ENCODE measurements around the gene CLOCK. TPM values are rescaled to one million over a fixed set of nuclear protein-coding genes. Genes with fewer than 3 reads are reported as not detected.

CLOCK gene
- total RNA-seq, 1 experiment from 2014 or later, result 9.5 TPM

DNA sequence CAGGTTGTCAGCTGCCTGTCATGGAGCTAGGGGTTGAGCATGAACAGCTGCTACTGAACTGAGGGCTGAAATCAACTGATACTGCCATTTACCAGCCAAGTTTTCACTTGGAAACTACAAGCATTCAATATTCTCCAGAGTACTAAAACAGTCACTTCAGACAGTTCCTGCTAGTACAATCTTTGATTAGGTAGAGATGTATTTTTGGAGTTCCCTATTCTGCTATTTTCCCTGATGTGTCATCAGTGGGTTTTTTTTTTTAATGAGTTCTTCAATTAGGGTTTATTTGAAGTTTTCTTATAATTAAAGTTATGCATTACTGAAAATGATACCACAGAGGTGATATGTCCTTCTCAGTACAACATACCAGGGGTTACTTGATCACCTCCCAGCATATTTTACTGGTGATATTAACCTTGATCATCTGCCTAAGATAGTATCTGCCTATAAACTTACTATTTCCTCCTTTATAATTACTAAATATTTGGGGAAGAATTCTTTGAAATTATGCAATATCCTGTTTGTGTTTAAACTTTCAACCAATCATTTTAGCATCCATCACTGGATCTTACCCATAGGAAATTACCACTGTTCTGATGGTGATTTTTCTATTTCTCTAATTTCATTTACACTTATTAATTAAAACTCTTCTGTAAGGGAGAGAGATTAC lies 31.8 kb upstream of the CLOCK start:
- POLR2A ChIA-PET, result no interaction called here
- BruUV-seq (replicated peaks), result no TSS peak
- Mint-ChIP-seq H3K27ac (ENCODE audit: unreplicated experiment) (no peak overlapping the region), H3K4me3 (ENCODE audit: unreplicated experiment) (no peak overlapping the region), H3K36me3 (ENCODE audit: insufficient read depth, unreplicated experiment) (no peaks in the 10 kb centered on the region), H3K4me1 (ENCODE audit: low read depth, unreplicated experiment) (no peaks in the 10 kb centered on the region), H3K9me3 (ENCODE audit: unreplicated experiment) (peaks cover 7% of the 10 kb centered on the region), H3K27me3 (ENCODE audit: insufficient read depth, unreplicated experiment) (peaks cover 9% of the 10 kb centered on the region)
- intact Hi-C loops (cut with micrococcal nuclease; ENCODE audit: unreplicated experiment), result no loop called here
- CTCF ChIA-PET, result no interaction called here
- DNase-seq, result no peak
- Histone ChIP-seq H3K9me3 (peaks cover 8% of the 10 kb centered on the region), H3K36me3 (ENCODE audit: control insufficient read depth, insufficient read depth, low read length) (no peaks in the 10 kb centered on the region), H3K4me3 (ENCODE audit: low read depth, low read length) (no peak overlapping the region), H3K27me3 (replicated peaks; ENCODE audit: control insufficient read depth, insufficient read depth, low read length) (no peaks in the 10 kb centered on the region), H3K4me1 (no peaks in the 10 kb centered on the region)
- TF ChIP-seq, protein P1, sequence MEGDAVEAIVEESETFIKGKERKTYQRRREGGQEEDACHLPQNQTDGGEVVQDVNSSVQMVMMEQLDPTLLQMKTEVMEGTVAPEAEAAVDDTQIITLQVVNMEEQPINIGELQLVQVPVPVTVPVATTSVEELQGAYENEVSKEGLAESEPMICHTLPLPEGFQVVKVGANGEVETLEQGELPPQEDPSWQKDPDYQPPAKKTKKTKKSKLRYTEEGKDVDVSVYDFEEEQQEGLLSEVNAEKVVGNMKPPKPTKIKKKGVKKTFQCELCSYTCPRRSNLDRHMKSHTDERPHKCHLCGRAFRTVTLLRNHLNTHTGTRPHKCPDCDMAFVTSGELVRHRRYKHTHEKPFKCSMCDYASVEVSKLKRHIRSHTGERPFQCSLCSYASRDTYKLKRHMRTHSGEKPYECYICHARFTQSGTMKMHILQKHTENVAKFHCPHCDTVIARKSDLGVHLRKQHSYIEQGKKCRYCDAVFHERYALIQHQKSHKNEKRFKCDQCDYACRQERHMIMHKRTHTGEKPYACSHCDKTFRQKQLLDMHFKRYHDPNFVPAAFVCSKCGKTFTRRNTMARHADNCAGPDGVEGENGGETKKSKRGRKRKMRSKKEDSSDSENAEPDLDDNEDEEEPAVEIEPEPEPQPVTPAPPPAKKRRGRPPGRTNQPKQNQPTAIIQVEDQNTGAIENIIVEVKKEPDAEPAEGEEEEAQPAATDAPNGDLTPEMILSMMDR (IDR thresholded peaks at IDR 0.05; ENCODE audit: insufficient read depth in 1 of 2, low read depth in 1 of 2, low read length in 1 of 2, severe bottlenecking in 1 of 2, unreplicated experiment in 1 of 2), result no peak

DNA sequence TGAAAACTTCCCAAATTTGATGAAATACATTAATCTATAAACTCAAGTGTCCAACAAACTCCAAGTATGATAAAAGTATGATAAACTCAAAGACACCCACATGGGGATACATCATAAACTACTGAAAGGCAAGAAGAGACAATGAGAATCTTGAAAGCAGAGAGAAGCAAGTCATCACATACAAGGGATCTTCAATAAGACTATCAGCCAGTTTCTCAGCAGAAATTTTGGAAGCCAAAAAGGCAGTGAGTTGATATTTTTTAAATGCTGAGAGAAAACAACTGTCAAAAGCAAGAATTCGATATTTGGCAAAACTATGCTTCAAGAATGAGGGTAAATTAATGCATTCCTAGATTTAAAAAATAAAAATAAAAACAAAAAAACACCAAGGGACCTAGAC lies 28.8 kb upstream of the CLOCK start:
- TF ChIP-seq, protein P1 (IDR thresholded peaks at IDR 0.05; ENCODE audit: insufficient read depth in 1 of 2, low read depth in 1 of 2, low read length in 1 of 2, severe bottlenecking in 1 of 2, unreplicated experiment in 1 of 2), result no peak
- Mint-ChIP-seq H3K36me3 (ENCODE audit: insufficient read depth, unreplicated experiment) (no peaks in the 10 kb centered on the region), H3K27me3 (ENCODE audit: insufficient read depth, unreplicated experiment) (peaks cover 17% of the 10 kb centered on the region), H3K4me3 (ENCODE audit: unreplicated experiment) (no peak overlapping the region), H3K9me3 (ENCODE audit: unreplicated experiment) (peaks cover 7% of the 10 kb centered on the region), H3K27ac (ENCODE audit: unreplicated experiment) (no peak overlapping the region), H3K4me1 (ENCODE audit: low read depth, unreplicated experiment) (no peaks in the 10 kb centered on the region)
- intact Hi-C loops (cut with micrococcal nuclease; ENCODE audit: unreplicated experiment), result no loop called here
- no peak overlapping the region for H3K4me3 ChIP-seq (ENCODE audit: low read depth, low read length)
- H3K4me1 ChIP-seq, result no peaks in the 10 kb centered on the region
- peaks cover 6% of the 10 kb centered on the region for H3K9me3 ChIP-seq
- ChIA-PET POLR2A (no interaction called here), CTCF (no interaction called here)
- no peaks in the 10 kb centered on the region for H3K36me3 ChIP-seq (ENCODE audit: control insufficient read depth, insufficient read depth, low read length)
- H3K27me3 ChIP-seq (replicated peaks; ENCODE audit: control insufficient read depth, insufficient read depth, low read length), result no peaks in the 10 kb centered on the region
- BruUV-seq (replicated peaks), result no TSS peak
- DNase-seq, result no peak

DNA sequence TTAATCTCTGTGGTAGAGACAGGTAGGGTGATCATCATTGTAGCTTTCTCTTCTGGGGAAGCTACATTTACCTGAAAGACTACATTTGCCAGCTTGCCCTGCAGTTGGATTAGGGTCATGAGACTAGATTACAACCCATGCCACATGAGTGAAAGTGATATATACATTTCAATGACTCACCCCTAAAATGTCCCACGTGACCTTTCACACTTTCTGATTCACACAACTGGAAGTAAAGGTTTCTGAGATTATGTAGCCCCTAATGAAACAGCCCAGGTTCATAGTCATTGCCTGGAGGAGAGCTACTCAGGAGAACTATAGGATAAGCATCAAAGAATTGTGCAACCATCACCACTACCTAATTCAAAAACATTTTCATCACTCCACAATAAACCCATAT lies 27.5 kb upstream of the CLOCK start:
- intact Hi-C loops (cut with micrococcal nuclease; ENCODE audit: unreplicated experiment), result no loop called here
- H3K27me3 Mint-ChIP-seq (ENCODE audit: insufficient read depth, unreplicated experiment), result peaks cover 17% of the 10 kb centered on the region
- H3K4me1 ChIP-seq, result no peaks in the 10 kb centered on the region
- TF ChIP-seq, protein P1 (IDR thresholded peaks at IDR 0.05; ENCODE audit: insufficient read depth in 1 of 2, low read depth in 1 of 2, low read length in 1 of 2, severe bottlenecking in 1 of 2, unreplicated experiment in 1 of 2), result no peak
- no peaks in the 10 kb centered on the region for H3K36me3 ChIP-seq (ENCODE audit: control insufficient read depth, insufficient read depth, low read length)
- no TSS peak for BruUV-seq (replicated peaks)
- peaks cover 11% of the 10 kb centered on the region for H3K9me3 ChIP-seq
- CTCF ChIA-PET, result no interaction called here
- H3K27me3 ChIP-seq (replicated peaks; ENCODE audit: control insufficient read depth, insufficient read depth, low read length), result no peaks in the 10 kb centered on the region
- no peak overlapping the region for H3K4me3 Mint-ChIP-seq (ENCODE audit: unreplicated experiment)
- POLR2A ChIA-PET, result no interaction called here
- no peaks in the 10 kb centered on the region for H3K4me1 Mint-ChIP-seq (ENCODE audit: low read depth, unreplicated experiment)
- peaks cover 7% of the 10 kb centered on the region for H3K9me3 Mint-ChIP-seq (ENCODE audit: unreplicated experiment)
- no peaks in the 10 kb centered on the region for H3K36me3 Mint-ChIP-seq (ENCODE audit: insufficient read depth, unreplicated experiment)
- no peak for DNase-seq
- no peak overlapping the region for H3K4me3 ChIP-seq (ENCODE audit: low read depth, low read length)
- H3K27ac Mint-ChIP-seq (ENCODE audit: unreplicated experiment), result no peak overlapping the region
